Measurements from ENCODE around the gene ADAMTS20.

DNA sequence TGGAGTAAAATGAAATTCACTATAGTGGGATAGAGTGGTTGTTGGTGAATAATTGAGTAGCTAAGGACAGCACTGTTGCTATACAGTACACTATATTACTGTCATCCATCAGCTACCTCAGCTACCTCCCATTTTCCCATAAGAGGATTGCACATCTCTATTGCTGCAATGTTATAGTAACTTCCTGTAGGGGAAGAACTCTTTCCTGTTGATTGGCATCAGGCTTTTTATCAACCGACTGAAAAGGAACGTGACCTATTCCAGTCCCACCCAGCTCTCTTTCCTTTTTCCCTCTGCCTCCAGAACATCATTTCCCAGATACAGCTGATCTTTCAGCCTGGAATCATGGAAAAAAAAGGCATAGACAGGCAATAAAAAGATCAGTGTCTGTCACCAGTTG, 117.4 kb downstream of the ADAMTS20 start:
- TF ChIP-seq, protein P1, sequence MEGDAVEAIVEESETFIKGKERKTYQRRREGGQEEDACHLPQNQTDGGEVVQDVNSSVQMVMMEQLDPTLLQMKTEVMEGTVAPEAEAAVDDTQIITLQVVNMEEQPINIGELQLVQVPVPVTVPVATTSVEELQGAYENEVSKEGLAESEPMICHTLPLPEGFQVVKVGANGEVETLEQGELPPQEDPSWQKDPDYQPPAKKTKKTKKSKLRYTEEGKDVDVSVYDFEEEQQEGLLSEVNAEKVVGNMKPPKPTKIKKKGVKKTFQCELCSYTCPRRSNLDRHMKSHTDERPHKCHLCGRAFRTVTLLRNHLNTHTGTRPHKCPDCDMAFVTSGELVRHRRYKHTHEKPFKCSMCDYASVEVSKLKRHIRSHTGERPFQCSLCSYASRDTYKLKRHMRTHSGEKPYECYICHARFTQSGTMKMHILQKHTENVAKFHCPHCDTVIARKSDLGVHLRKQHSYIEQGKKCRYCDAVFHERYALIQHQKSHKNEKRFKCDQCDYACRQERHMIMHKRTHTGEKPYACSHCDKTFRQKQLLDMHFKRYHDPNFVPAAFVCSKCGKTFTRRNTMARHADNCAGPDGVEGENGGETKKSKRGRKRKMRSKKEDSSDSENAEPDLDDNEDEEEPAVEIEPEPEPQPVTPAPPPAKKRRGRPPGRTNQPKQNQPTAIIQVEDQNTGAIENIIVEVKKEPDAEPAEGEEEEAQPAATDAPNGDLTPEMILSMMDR (IDR thresholded peaks at IDR 0.05) = no peak
- TF ChIP-seq POLR2A (IDR thresholded peaks at IDR 0.05) = no peak

Data from Peyer's patch (tissue), 4 donors.